ENCODE data around the gene CCL25.
"Not testable (repeated sequence)": the region's sequence is repeated elsewhere in the genome, so short reads cannot be mapped to it uniquely, and the experiment has no call there.

DNA sequence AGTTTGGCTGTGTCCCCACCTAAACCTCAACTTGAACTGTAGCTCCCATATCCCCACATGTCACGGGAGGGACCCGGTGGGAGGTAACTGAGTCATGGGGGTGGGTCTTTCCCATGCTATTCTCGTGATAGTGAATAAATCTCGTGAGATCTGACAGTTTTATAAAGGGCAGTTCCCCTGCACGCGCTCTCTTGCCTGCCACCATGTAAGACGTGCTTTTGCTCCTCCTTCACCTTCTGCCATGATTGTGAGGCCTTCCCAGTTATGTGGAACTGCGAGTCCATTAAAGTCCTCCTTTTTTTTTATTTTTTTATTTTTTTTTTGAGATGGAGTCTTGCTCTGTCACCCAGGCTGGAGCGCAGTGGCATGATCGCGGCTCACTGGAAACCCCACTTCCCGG lies 49.4 kb downstream of the CCL25 start:
- TF ChIP-seq, protein P1, sequence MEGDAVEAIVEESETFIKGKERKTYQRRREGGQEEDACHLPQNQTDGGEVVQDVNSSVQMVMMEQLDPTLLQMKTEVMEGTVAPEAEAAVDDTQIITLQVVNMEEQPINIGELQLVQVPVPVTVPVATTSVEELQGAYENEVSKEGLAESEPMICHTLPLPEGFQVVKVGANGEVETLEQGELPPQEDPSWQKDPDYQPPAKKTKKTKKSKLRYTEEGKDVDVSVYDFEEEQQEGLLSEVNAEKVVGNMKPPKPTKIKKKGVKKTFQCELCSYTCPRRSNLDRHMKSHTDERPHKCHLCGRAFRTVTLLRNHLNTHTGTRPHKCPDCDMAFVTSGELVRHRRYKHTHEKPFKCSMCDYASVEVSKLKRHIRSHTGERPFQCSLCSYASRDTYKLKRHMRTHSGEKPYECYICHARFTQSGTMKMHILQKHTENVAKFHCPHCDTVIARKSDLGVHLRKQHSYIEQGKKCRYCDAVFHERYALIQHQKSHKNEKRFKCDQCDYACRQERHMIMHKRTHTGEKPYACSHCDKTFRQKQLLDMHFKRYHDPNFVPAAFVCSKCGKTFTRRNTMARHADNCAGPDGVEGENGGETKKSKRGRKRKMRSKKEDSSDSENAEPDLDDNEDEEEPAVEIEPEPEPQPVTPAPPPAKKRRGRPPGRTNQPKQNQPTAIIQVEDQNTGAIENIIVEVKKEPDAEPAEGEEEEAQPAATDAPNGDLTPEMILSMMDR (conservative IDR thresholded peaks at IDR 0.05; ENCODE audit: low read depth, low read length), result not testable (repeated sequence)
- not testable (repeated sequence) for TF ChIP-seq EZH2phosphoT487 (IDR thresholded peaks at IDR 0.05; ENCODE audit: borderline replicate concordance, low read length)
